Neuronal stem cell (in vitro differentiated cells): ENCODE measurements around the gene MCC.

ENCODE experiments used
- DNase-seq: peaks from one replicate; pipeline ENCODE4 v3.0.0-alpha.2; 2013; ENCODE audit warnings: low spot score
- H2AFZ ChIP-seq: one replicate; pipeline ENCODE4 v1.6.1; 2013; ENCODE audit warnings: mild to moderate bottlenecking, low read length, inconsistent platforms
- H2AK5ac ChIP-seq: 2 replicates; pipeline ENCODE4 v1.6.1; 2013; ENCODE audit warnings: low read depth, mild to moderate bottlenecking, inconsistent platforms, low read length, moderate library complexity, mixed read lengths
- H2BK120ac ChIP-seq: 2 replicates; pipeline ENCODE4 v1.6.1; 2013; ENCODE audit warnings: low read depth, mild to moderate bottlenecking, inconsistent platforms, low read length, moderate library complexity, mixed read lengths
- H2BK12ac ChIP-seq: one replicate; pipeline ENCODE4 v1.6.1; 2013; ENCODE audit warnings: low read length, inconsistent platforms
- H2BK15ac ChIP-seq: 2 replicates; pipeline ENCODE4 v1.6.1; 2013; ENCODE audit warnings: mild to moderate bottlenecking, low read length, inconsistent platforms, mixed read lengths
- H2BK5ac ChIP-seq: one replicate; pipeline ENCODE4 v1.6.1; 2013; ENCODE audit warnings: inconsistent platforms, mild to moderate bottlenecking, low read length, moderate library complexity
- H3K14ac ChIP-seq: one replicate; pipeline ENCODE4 v1.6.1; 2013; ENCODE audit warnings: low read length, inconsistent platforms
- H3K18ac ChIP-seq: 2 replicates; pipeline ENCODE4 v1.6.1; 2013; ENCODE audit warnings: low read length, inconsistent platforms
- H3K23ac ChIP-seq: 2 replicates; pipeline ENCODE4 v1.6.1; 2013; ENCODE audit warnings: low read depth, mild to moderate bottlenecking, mixed read lengths, low read length, inconsistent platforms; ENCODE audit not compliant: poor library complexity
- H3K27ac ChIP-seq: replicated peaks from 3 replicates; pipeline ENCODE4 v1.5.1; 2013; ENCODE audit warnings: low read length, inconsistent platforms
- H3K27me3 ChIP-seq, 3 experiments: 2 replicates each; pipeline ENCODE4 v1.6.1; 2013; ENCODE audit warnings: low read length in 3 of 3, mild to moderate bottlenecking in 2 of 3, inconsistent platforms in 1 of 3, low read depth in 1 of 3, mixed read lengths in 1 of 3, moderate library complexity in 1 of 3; ENCODE audit not compliant: control insufficient read depth in 3 of 3, insufficient read depth in 3 of 3
- H3K36me3 ChIP-seq, 2 donors: replicated peaks in 1 of 2; 2 replicates each; pipeline ENCODE4 v1.6.1; 2013; ENCODE audit warnings: low read length in 2 of 2; ENCODE audit not compliant: control insufficient read depth in 2 of 2, insufficient read depth in 2 of 2
- H3K4ac ChIP-seq: 2 replicates; pipeline ENCODE4 v1.6.1; 2013; ENCODE audit warnings: inconsistent platforms, mild to moderate bottlenecking, low read length, moderate library complexity
- H3K4me1 ChIP-seq, 2 donors: 1 replicate in 1 of 2; 2 replicates in 1 of 2; pipeline ENCODE4 v1.6.1; 2013; ENCODE audit warnings: low read length in 2 of 2, low read depth in 1 of 2; ENCODE audit not compliant: control insufficient read depth in 2 of 2, insufficient read depth in 1 of 2
- H3K4me2 ChIP-seq: one replicate; pipeline ENCODE4 v1.6.1; 2013; ENCODE audit warnings: mild to moderate bottlenecking, low read length, inconsistent platforms; ENCODE audit not compliant: insufficient read depth, poor library complexity, severe bottlenecking
- H3K4me3 ChIP-seq, 2 donors: 2 replicates each; pipeline ENCODE4 v1.5.1; 2013; ENCODE audit warnings: low read length in 2 of 2, mild to moderate bottlenecking in 2 of 2, inconsistent platforms in 1 of 2, moderate library complexity in 1 of 2
- H3K79me1 ChIP-seq: one replicate; pipeline ENCODE4 v1.6.1; 2013; ENCODE audit warnings: low read depth, mild to moderate bottlenecking, inconsistent platforms, low read length, moderate library complexity
- H3K9ac ChIP-seq: one replicate; pipeline ENCODE4 v1.6.1; 2013; ENCODE audit warnings: mild to moderate bottlenecking, low read depth, low read length, inconsistent platforms; ENCODE audit not compliant: poor library complexity
- H3K9me3 ChIP-seq, 2 donors: replicated peaks in 1 of 2; 2 replicates each; pipeline versions ENCODE3 to v1.6.1; 2013; ENCODE audit warnings: low read length in 2 of 2, mild to moderate bottlenecking in 2 of 2, inconsistent platforms in 1 of 2, low read depth in 1 of 2, mixed read lengths in 1 of 2, moderate library complexity in 1 of 2; ENCODE audit not compliant: control insufficient read depth in 2 of 2, insufficient read depth in 1 of 2
- H4K8ac ChIP-seq: one replicate; pipeline ENCODE4 v1.6.1; 2013; ENCODE audit warnings: low read depth, mild to moderate bottlenecking, inconsistent platforms, low read length, moderate library complexity
- H4K91ac ChIP-seq: one replicate; pipeline ENCODE4 v1.6.1; 2013; ENCODE audit warnings: low read length, low read depth, mild to moderate bottlenecking, inconsistent platforms; ENCODE audit not compliant: poor library complexity
- WGBS, 2 donors: extraction: QIAGEN DNeasy Blood & Tissue Kit; methylation state at CpG; one replicate each; pipeline ENCODE4 v1.1.7; 2013; ENCODE audit warnings: missing lambda C conversion rate in 2 of 2, mixed read lengths in 1 of 2; ENCODE audit not compliant: insufficient read length in 2 of 2, insufficient replicate concordance in 1 of 2; ENCODE audit errors: extremely low coverage in 2 of 2; 5-methylcytosine and 5-hydroxymethylcytosine counted together

MCC gene

DNA sequence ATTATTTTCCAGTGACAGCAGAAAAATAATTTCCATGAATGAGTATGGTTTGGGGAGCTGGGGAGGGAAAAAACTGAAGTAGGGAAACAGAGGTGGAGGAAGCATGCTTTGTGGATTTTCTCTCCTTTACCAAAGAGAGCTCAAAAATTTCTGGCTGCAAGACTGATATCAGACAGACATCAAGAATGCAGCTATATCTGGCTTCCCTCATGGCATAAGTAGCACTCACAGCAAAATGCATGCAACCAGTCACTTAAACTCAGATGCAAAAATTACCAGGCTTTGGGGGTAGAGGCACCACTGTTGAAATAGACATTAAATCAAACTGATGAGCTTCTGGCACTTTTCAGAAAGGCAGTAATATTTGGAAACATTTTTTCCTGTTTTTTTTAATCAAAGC is 250.4 kb downstream of the MCC start:
- no peak overlapping the region for H4K8ac ChIP-seq
- H3K27me3 ChIP-seq: no peaks in the 10 kb centered on the region

GRCh38 chr5:113236536-113237288 is 251.5 kb downstream of the MCC start:
- H3K4me2 ChIP-seq: no peak overlapping the region
- H3K18ac ChIP-seq: no peak overlapping the region
- DNase-seq: no peak
- H3K14ac ChIP-seq: no peak overlapping the region
- H2BK15ac ChIP-seq: no peak overlapping the region
- no peak overlapping the region for H4K8ac ChIP-seq
- H3K23ac ChIP-seq: no peak overlapping the region
- H3K4me3 ChIP-seq: no peak overlapping the region
- H3K4ac ChIP-seq: no peak overlapping the region
- H2BK5ac ChIP-seq: no peak overlapping the region
- no peaks in the 10 kb centered on the region for H3K36me3 ChIP-seq
- H3K79me1 ChIP-seq: no peaks in the 10 kb centered on the region
- no peak overlapping the region for H3K27ac ChIP-seq
- no peak overlapping the region for H4K91ac ChIP-seq
- no peak overlapping the region for H3K9ac ChIP-seq
- no peaks in the 10 kb centered on the region for H3K9me3 ChIP-seq
- peaks cover 0 to 5% of the 10 kb centered on the region in 2 donors for H3K4me1 ChIP-seq
- no peaks in the 10 kb centered on the region for H3K27me3 ChIP-seq
- H2BK12ac ChIP-seq: no peak overlapping the region
- H2AK5ac ChIP-seq: no peak overlapping the region
- no peak overlapping the region for H2AFZ ChIP-seq
- WGBS, 2 donors: no CpG with 5 or more reads among the region's 10 CpGs
- no peak overlapping the region for H2BK120ac ChIP-seq

More for the DNA sequence above, 250.4 kb downstream of the MCC start:
- H2BK12ac ChIP-seq: no peak overlapping the region
- H3K4me2 ChIP-seq: no peak overlapping the region
- H3K27ac ChIP-seq: no peak overlapping the region
- no peak overlapping the region for H2BK5ac ChIP-seq
- no peak overlapping the region for H3K4ac ChIP-seq
- no peak overlapping the region for H4K91ac ChIP-seq
- H2BK15ac ChIP-seq: no peak overlapping the region
- no peak overlapping the region for H2BK120ac ChIP-seq
- H3K23ac ChIP-seq: no peak overlapping the region
- no peak overlapping the region for H2AFZ ChIP-seq
- no peaks in the 10 kb centered on the region for H3K36me3 ChIP-seq
- H3K9ac ChIP-seq: no peak overlapping the region
- no peak overlapping the region for H3K4me3 ChIP-seq
- H2AK5ac ChIP-seq: no peak overlapping the region
- DNase-seq: no peak
- peaks cover 0 to 5% of the 10 kb centered on the region in 2 donors for H3K4me1 ChIP-seq
- H3K9me3 ChIP-seq: no peaks in the 10 kb centered on the region
- H3K79me1 ChIP-seq: no peaks in the 10 kb centered on the region
- H3K18ac ChIP-seq: no peak overlapping the region
- no peak overlapping the region for H3K14ac ChIP-seq

GRCh38 chr5:113235884-113236283 is 252.4 kb downstream of the MCC start:
- no peaks in the 10 kb centered on the region for H3K36me3 ChIP-seq
- no peak overlapping the region for H3K27ac ChIP-seq
- no CpG with 5 or more reads among the region's 4 CpGs for whole genome bisulfite sequencing, 2 donors
- no peak overlapping the region for H3K4me3 ChIP-seq
- no peak overlapping the region for H2BK15ac ChIP-seq
- no peak overlapping the region for H3K18ac ChIP-seq
- H3K27me3 ChIP-seq: no peaks in the 10 kb centered on the region
- H3K79me1 ChIP-seq: no peaks in the 10 kb centered on the region
- no peak overlapping the region for H2BK12ac ChIP-seq
- no peak overlapping the region for H3K4me2 ChIP-seq
- no peak overlapping the region for H3K9ac ChIP-seq
- no peak overlapping the region for H3K4ac ChIP-seq
- H2BK120ac ChIP-seq: no peak overlapping the region
- no peak overlapping the region for H2AK5ac ChIP-seq
- H3K4me1 ChIP-seq: peaks cover 0 to 5% of the 10 kb centered on the region in 2 donors
- no peak overlapping the region for H4K91ac ChIP-seq
- H3K9me3 ChIP-seq: no peaks in the 10 kb centered on the region
- H3K14ac ChIP-seq: no peak overlapping the region
- no peak for DNase-seq
- no peak overlapping the region for H3K23ac ChIP-seq
- no peak overlapping the region for H2AFZ ChIP-seq
- H2BK5ac ChIP-seq: no peak overlapping the region
- H4K8ac ChIP-seq: no peak overlapping the region

- no peaks in the 10 kb centered on the region for H3K36me3 ChIP-seq
- H2AK5ac ChIP-seq: no peak overlapping the region
- no peak overlapping the region for H3K4me3 ChIP-seq
- H3K23ac ChIP-seq: no peak overlapping the region
- H3K27me3 ChIP-seq: no peaks in the 10 kb centered on the region
- no peak overlapping the region for H4K8ac ChIP-seq
- H2BK5ac ChIP-seq: no peak overlapping the region
- H2BK15ac ChIP-seq: no peak overlapping the region
- peaks cover 0 to 5% of the 10 kb centered on the region in 2 donors for H3K4me1 ChIP-seq
- H3K9ac ChIP-seq: no peak overlapping the region
- no CpG with 5 or more reads among the region's 1 CpG for WGBS, 2 donors
- H3K18ac ChIP-seq: no peak overlapping the region
- H2BK120ac ChIP-seq: no peak overlapping the region
- H3K79me1 ChIP-seq: no peaks in the 10 kb centered on the region
- no peak overlapping the region for H3K4ac ChIP-seq
- no peak overlapping the region for H3K27ac ChIP-seq
- H3K4me2 ChIP-seq: no peak overlapping the region
- DNase-seq: no peak
- no peak overlapping the region for H2AFZ ChIP-seq
- no peak overlapping the region for H4K91ac ChIP-seq
- H2BK12ac ChIP-seq: no peak overlapping the region
- no peaks in the 10 kb centered on the region for H3K9me3 ChIP-seq
- H3K14ac ChIP-seq: no peak overlapping the region
These were observed 253.7 kb downstream of the MCC start for GRCh38 chr5:113234546-113234945.
